ENCODE measurements around the gene MAPKAP1.

- TF ChIP-seq POLR2A (IDR thresholded peaks at IDR 0.05) (no peak), EP300 (IDR thresholded peaks at IDR 0.05) (no peak), POLR2AphosphoS5 (IDR thresholded peaks at IDR 0.05) (no peak)
- TF ChIP-seq, protein P1, sequence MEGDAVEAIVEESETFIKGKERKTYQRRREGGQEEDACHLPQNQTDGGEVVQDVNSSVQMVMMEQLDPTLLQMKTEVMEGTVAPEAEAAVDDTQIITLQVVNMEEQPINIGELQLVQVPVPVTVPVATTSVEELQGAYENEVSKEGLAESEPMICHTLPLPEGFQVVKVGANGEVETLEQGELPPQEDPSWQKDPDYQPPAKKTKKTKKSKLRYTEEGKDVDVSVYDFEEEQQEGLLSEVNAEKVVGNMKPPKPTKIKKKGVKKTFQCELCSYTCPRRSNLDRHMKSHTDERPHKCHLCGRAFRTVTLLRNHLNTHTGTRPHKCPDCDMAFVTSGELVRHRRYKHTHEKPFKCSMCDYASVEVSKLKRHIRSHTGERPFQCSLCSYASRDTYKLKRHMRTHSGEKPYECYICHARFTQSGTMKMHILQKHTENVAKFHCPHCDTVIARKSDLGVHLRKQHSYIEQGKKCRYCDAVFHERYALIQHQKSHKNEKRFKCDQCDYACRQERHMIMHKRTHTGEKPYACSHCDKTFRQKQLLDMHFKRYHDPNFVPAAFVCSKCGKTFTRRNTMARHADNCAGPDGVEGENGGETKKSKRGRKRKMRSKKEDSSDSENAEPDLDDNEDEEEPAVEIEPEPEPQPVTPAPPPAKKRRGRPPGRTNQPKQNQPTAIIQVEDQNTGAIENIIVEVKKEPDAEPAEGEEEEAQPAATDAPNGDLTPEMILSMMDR (IDR thresholded peaks at IDR 0.05) = no peak
Measured at GRCh38 chr9:125472562-125472925, 234.5 kb downstream of the MAPKAP1 start.

Data from suprapubic skin (tissue), 4 donors.